ENCODE results near the gene FBXL15. TPM values are rescaled to one million over a fixed set of nuclear protein-coding genes. Genes with fewer than 3 reads are reported as not detected.

Gene FBXL15
- polyA plus RNA-seq, 1 donor (not counting 4 experiments of a cell fraction or from before 2014, with no cell fraction given), result 3.1 TPM

GRCh38 chr10:102434394-102435132 is 13.9 kb downstream of the FBXL15 start:
- no peak overlapping the region for H2AFZ ChIP-seq (ENCODE audit: control insufficient read depth, low read length)
- peaks cover 0 to under 1% of the 10 kb centered on the region in 2 experiments for H3K36me3 ChIP-seq (ENCODE audit: control insufficient read depth in 2 of 2, extremely low read depth in 1 of 2, insufficient read depth in 2 of 2, low read length in 2 of 2)
- peaks cover 10% of the 10 kb centered on the region for H3K79me2 ChIP-seq (ENCODE audit: control insufficient read depth, insufficient read depth, low read length)
- H3K4me3 ChIP-seq (ENCODE audit: control insufficient read depth in 2 of 3, extremely low read depth in 1 of 3, insufficient read depth in 2 of 3, low read depth in 1 of 3, low read length in 3 of 3), result no peak overlapping the region
- no peaks in the 10 kb centered on the region for H3K9me1 ChIP-seq (ENCODE audit: control insufficient read depth, extremely low read depth, insufficient read depth, low read length)
- H3K27ac ChIP-seq (ENCODE audit: control insufficient read depth, insufficient read depth, low read length), result no peak overlapping the region
- no peaks in the 10 kb centered on the region for H4K20me1 ChIP-seq (ENCODE audit: control insufficient read depth, extremely low read depth, insufficient read depth, low read length)
- H3K27me3 ChIP-seq (ENCODE audit: control insufficient read depth, extremely low read depth, insufficient read depth, low read length), result peaks cover 20% of the 10 kb centered on the region
- TF ChIP-seq EZH2 (IDR thresholded peaks at IDR 0.05; ENCODE audit: low read length) (no peak), CTCF (optimal IDR thresholded peaks at IDR 0.05 in 1 of 3, IDR thresholded peaks at IDR 0.05 in 1 of 3, conservative IDR thresholded peaks at IDR 0.05 in 1 of 3; ENCODE audit: extremely low read depth in 1 of 3, insufficient read depth in 2 of 3, low read length in 3 of 3) (no peak)
- H3K4me1 ChIP-seq (ENCODE audit: control insufficient read depth, extremely low read depth, insufficient read depth, low read length), result peaks cover 6% of the 10 kb centered on the region
- FAIRE-seq, result no peak
- dilution Hi-C loops (cut with MboI; ENCODE audit: extremely low pct_ligation_motif_present, low sequenced_read_pairs), result no loop called here
- no peak overlapping the region for H3K9ac ChIP-seq (ENCODE audit: control insufficient read depth, extremely low read depth, insufficient read depth, low read length)
- no peaks in the 10 kb centered on the region for H3K9me3 ChIP-seq (ENCODE audit: control insufficient read depth, low read depth, low read length)
- DNase-seq (ENCODE audit: low read depth, low spot score), result no peak
- no peak overlapping the region for H3K4me2 ChIP-seq (ENCODE audit: control insufficient read depth, extremely low read depth, insufficient read depth, low read depth, low read length)

GRCh38 chr10:102435133-102435497 is 14.5 kb downstream of the FBXL15 start:
- Histone ChIP-seq H2AFZ (ENCODE audit: control insufficient read depth, low read length) (no peak overlapping the region), H3K4me2 (ENCODE audit: control insufficient read depth, extremely low read depth, insufficient read depth, low read depth, low read length) (no peak overlapping the region), H3K36me3 (ENCODE audit: control insufficient read depth in 2 of 2, extremely low read depth in 1 of 2, insufficient read depth in 2 of 2, low read length in 2 of 2) (no peaks in the 10 kb centered on the region), H3K4me1 (ENCODE audit: control insufficient read depth, extremely low read depth, insufficient read depth, low read length) (peaks cover 6% of the 10 kb centered on the region), H4K20me1 (ENCODE audit: control insufficient read depth, extremely low read depth, insufficient read depth, low read length) (no peaks in the 10 kb centered on the region), H3K9me3 (ENCODE audit: control insufficient read depth, low read depth, low read length) (no peaks in the 10 kb centered on the region), H3K79me2 (ENCODE audit: control insufficient read depth, insufficient read depth, low read length) (peaks cover 10% of the 10 kb centered on the region), H3K9me1 (ENCODE audit: control insufficient read depth, extremely low read depth, insufficient read depth, low read length) (no peaks in the 10 kb centered on the region), H3K27me3 (ENCODE audit: control insufficient read depth, extremely low read depth, insufficient read depth, low read length) (peaks cover 20% of the 10 kb centered on the region), H3K27ac (ENCODE audit: control insufficient read depth, insufficient read depth, low read length) (no peak overlapping the region), H3K4me3 (ENCODE audit: control insufficient read depth in 2 of 3, extremely low read depth in 1 of 3, insufficient read depth in 2 of 3, low read depth in 1 of 3, low read length in 3 of 3) (no peak overlapping the region), H3K9ac (ENCODE audit: control insufficient read depth, extremely low read depth, insufficient read depth, low read length) (no peak overlapping the region)
- FAIRE-seq (no peak), DNase-seq (ENCODE audit: low read depth, low spot score) (no peak)
- dilution Hi-C loops (cut with MboI; ENCODE audit: extremely low pct_ligation_motif_present, low sequenced_read_pairs), result no loop called here
- TF ChIP-seq CTCF (optimal IDR thresholded peaks at IDR 0.05 in 1 of 3, IDR thresholded peaks at IDR 0.05 in 1 of 3, conservative IDR thresholded peaks at IDR 0.05 in 1 of 3; ENCODE audit: extremely low read depth in 1 of 3, insufficient read depth in 2 of 3, low read length in 3 of 3) (no peak), EZH2 (IDR thresholded peaks at IDR 0.05; ENCODE audit: low read length) (peak; percentile 28)

Data from keratinocyte (primary cell).